ENCODE results near the gene IL2RA.
"Not testable (repeated sequence)": the region's sequence is repeated elsewhere in the genome, so short reads cannot be mapped to it uniquely, and the experiment has no call there.

IL2RA gene

GRCh38 chr10:6045314-6045848 lies 16.8 kb downstream of the IL2RA start:
- no peak for DNase-seq (ENCODE audit: low read depth)
- no peak for TF ChIP-seq CTCF (conservative IDR thresholded peaks at IDR 0.05; ENCODE audit: low read length)
- H3K4me3 ChIP-seq (ENCODE audit: low read length): no peak overlapping the region

- TF ChIP-seq CTCF (conservative IDR thresholded peaks at IDR 0.05; ENCODE audit: low read length): no peak
- DNase-seq (ENCODE audit: low read depth): no peak
- H3K4me3 ChIP-seq (ENCODE audit: low read length): no peak overlapping the region
Observed at GRCh38 chr10:6044751-6045313, 17.3 kb downstream of the IL2RA start.

- no peak overlapping the region for H3K4me3 ChIP-seq (ENCODE audit: low read length)
- DNase-seq (ENCODE audit: low read depth): no peak
- TF ChIP-seq CTCF (conservative IDR thresholded peaks at IDR 0.05; ENCODE audit: low read length): no peak
Observed at GRCh38 chr10:6044060-6044459, 18.1 kb downstream of the IL2RA start.

- H3K4me3 ChIP-seq (ENCODE audit: low read length); DNase-seq (ENCODE audit: low read depth): not testable (repeated sequence)
Observed at GRCh38 chr10:6043377-6043776, 18.8 kb downstream of the IL2RA start.

GRCh38 chr10:6040205-6040604 lies 22.0 kb downstream of the IL2RA start:
- no peak overlapping the region for H3K4me3 ChIP-seq (ENCODE audit: low read length)
- DNase-seq (ENCODE audit: low read depth): no peak
- no peak for TF ChIP-seq CTCF (conservative IDR thresholded peaks at IDR 0.05; ENCODE audit: low read length)

- DNase-seq (ENCODE audit: low read depth): no peak
- no peak for TF ChIP-seq CTCF (conservative IDR thresholded peaks at IDR 0.05; ENCODE audit: low read length)
- no peak overlapping the region for H3K4me3 ChIP-seq (ENCODE audit: low read length)
Observed at GRCh38 chr10:6039711-6040110, 22.5 kb downstream of the IL2RA start.

GRCh38 chr10:6038071-6038631 lies 24.0 kb downstream of the IL2RA start:
- H3K4me3 ChIP-seq (ENCODE audit: low read length): no peak overlapping the region
- no peak for DNase-seq (ENCODE audit: low read depth)
- no peak for TF ChIP-seq CTCF (conservative IDR thresholded peaks at IDR 0.05; ENCODE audit: low read length)
